GM19238 (cell line): ENCODE results near the gene HES2.
A peak's percentile ranks its signal among the peaks of the same experiment; 100 is the strongest.
"Not testable (repeated sequence)": the region's sequence is repeated elsewhere in the genome, so short reads cannot be mapped to it uniquely, and the experiment has no call there.

Source experiments
- DNase-seq: peaks from one replicate; pipeline ENCODE4 v3.0.0; 2011; ENCODE audit warnings: low spot score; ENCODE audit not compliant: insufficient read length

HES2 gene

DNA sequence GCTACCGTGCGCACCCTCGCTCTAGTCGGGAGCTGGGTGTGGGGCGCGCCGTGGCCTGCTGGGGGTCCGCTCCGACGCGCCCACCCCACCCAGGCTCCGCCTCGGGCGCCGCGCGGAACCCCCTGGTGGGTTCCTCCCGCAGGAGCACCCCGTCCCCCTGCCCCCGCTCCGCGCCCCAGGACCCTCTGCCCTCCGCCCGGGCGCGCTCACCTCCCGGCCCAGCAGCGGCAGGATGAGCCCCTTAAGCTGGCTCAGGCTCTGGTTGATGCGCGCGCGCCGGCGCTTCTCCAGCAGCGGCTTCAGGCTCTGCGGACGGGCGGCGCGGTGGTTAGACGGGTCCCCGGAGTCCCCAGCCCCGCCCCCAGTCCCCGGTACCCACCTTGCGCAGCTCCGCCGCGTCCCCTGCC lies 319 bp downstream of the HES2 start:
- no peak for DNase-seq

DNA sequence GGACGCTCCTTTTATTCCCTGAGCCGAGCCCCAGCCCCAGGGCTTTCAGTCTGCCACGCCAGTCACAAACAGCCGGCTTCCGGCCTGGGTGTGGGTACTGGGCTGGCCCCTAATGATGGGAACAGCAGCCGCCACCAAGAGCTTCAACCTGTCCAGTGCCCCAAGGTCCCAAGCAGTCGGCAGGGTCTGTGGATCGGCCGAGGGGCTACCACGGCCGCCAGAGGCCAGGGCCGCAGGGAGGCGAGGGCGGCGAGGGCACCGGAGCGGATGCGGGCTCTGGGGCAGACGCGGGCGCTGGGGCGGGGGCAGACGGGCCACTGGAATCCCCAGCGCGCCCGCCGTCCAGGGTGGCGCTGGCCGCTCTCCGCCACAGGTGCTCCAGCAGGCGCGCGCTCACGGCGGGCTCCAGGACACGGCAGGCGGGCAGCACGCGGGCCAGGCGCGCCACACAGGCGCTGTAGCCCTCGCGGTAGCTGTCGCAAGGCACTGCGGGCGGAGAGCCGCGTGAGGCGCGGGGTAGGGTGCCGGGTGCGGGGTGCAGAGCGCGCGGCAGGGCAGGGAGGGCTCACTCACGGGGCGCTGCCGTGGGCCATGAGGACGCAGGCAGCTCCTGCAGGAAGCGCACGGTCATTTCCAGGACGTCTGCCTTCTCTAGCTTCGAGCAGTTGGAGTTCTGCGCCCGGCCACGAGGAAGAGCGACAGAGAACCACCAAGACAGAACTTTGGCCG lies 887 bp downstream of the HES2 start:
- DNase-seq = no peak

DNA sequence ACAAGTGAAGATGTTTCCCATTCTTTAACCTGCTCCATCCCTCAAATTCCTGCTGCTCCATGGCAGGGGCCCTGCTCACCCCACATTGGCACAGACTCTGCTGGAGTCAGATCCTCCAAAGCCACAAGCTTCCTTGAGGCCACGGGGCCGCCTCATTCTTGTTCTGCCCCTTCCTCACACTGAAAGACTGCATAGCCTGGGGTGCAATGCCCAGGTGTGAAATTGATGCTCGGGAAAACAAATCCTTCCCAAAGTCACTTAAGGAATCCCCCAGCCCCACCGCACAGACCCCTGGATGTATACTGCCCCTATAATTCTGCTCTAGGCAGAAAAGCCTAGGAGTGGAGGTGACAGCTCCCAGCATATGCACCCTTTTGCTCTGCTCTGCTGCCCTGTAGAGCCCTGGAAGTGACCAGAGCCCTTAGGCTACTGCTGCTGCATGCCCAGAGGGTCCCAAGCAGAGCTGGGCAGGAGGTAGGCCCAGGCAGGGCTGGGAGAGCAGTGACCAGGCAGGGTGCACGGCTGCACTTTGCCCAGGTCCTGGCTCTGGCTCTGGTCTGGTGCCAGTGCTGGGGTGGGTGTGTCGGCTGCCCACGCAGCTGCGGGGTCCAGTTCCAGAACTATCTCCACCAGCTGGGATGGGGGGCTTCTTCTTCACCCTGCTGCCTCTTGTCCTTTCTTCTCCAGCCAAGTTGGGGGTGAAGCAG lies 1.6 kb downstream of the HES2 start:
- no peak for DNase-seq

DNA sequence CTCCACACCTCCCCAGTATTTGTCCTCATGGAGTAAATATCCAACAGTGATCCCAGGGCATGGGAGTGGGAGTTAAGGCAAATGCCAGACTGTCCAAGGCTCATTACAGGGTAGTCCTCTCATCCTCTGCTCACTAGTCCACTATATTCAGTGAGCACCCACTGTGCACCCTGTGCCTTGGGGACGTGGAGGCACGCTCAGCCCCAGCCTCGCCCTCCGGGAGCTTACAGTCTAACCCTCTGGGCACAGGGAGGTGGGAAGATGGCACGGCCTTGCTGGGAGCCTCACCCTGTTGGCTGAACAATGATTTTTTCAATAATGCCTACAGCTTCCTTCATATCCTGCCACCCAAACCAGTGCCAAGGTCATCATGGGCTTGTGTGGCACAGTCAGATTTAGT lies 2.8 kb downstream of the HES2 start:
- no peak for DNase-seq

DNA sequence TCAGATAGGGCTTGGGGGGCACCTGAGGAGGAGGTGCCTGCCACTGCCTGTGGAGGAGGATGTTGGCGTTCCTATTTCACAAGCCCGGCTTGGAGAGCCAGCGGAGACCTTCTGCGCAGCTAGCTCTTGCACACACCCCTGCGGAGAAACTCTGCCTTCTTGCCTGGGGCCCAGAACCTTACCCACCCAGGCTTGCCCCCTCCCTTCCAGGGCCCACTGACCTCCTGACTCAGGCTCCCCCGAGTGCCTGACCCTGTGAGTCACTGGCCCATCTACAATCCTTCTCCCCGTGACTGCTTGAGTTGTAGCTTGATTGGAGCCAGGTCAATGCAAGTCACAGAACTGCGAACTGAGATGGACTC lies 3.4 kb downstream of the HES2 start:
- DNase-seq = no peak

DNA sequence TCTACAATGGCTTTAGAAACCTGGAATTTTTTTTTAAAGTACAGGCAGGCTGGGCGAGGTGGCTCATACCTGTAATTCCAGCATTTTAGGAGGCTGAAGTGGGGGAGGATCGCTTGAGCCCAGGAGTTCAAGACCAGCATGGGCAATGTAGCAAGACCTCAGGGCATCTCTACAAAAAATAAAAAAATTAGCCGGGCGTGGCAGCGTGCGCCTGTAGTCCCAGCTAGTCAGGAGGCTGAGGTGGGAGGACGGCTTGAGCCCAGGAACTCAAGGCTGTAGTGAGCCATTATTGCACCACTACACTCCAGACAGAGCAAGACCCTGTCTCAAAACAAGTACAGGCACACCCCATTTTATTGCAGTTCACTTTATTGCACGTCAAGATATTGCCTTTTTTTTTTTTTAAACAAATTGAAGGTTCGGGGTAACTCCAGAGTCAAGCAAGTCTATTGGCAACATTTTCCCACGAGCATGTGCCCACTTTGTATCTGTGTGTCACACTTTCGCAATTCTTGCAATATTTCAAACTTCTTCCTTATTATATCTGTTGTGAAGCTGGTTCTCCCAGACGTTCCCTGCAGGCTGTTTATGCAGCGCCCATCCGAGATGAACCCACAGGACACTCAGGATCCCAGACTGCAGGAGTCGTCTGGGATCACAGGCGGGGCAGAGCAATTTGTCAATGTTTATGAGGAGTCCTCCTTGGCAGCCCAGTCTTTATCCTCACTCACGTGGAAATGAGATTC lies 4.7 kb downstream of the HES2 start:
- no peak for DNase-seq

DNA sequence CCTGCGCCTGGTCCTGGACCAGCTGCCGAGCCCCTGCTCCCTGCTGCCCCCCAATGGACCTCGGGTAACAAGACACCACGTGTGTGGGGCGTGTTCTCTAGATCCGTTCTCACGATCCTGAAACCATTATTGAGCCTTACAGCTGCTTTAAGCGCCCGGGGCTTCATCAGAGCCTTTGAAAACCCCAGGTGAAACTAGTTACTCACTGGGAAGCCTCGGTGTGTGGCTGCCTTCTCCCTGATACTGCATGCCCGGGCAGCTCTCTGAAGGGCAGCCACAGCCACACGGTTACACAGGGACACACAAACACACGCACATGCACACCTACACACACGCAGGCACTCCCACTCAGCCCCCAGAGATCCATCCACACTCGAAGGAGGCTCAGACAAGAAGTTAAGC lies 5.3 kb downstream of the HES2 start:
- DNase-seq = peak; percentile 66

DNA sequence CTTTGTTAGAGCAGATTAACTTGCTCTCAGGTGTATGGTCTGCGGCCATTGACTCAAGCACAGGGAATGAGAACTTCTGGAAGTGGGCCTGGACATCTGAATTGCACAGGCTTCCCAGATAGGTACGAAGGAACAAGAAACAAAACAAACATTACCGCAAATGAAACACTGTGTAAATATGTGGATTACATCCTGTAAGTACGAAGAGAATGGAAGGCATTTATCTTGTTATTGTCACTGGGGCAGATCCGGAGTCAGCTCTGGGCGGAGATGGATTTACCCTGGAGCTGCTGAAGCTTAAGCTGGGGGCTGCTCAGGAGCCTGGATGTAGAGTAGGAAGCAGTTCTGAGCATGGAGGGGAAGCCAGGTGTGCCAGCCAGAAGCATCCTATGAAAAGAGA lies 6.8 kb downstream of the HES2 start:
- no peak for DNase-seq

DNA sequence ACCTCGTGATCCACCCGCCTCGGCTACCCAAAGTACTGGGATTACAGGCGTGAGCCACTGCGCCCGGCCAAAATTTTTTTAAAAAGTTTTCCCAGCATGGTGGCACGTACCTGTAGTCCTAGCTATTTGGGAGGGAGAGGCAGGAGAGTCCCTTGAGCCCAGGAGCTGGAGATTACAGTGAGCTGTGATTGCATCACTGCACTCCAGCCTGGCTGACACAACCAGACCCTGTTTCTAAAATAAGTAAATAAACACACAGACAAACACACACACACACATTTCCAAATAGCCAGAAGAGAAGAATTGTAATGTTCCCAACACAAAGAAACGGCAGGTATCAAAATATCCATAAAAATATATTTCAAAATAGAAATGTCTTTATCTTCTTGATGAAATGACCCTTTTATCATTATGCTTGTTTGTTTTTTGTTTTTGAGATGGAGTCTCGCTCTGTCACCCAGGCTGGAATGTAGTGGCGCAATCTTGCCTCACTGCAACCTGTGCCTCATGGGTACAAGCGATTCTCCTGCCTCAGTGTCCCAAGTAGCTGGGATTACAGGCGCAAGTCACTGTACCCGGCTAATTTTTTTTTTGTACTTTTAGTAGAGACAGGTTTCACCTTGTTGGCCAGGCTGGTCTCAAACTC lies 9.3 kb downstream of the HES2 start:
- DNase-seq = no peak

DNA sequence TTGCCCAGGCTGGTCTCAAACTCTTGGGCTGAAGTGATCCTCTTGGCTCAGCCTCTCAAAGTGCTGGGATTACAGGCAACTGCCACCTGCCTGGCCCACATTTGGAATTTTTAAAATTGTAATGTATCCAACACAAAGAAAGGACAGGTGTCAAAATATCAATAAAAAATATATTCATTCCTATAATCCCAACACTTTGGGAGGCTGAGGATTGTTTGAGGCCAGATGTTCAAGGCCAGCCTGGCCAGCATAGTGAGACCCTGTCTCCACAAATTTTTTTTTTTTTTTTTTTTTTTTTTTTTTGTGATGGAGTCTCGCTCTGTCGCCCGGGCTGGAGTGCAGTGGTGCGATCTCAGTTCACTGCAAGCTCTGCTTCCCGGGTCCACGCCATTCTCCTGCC lies 10.0 kb downstream of the HES2 start:
- DNase-seq = no peak

DNA sequence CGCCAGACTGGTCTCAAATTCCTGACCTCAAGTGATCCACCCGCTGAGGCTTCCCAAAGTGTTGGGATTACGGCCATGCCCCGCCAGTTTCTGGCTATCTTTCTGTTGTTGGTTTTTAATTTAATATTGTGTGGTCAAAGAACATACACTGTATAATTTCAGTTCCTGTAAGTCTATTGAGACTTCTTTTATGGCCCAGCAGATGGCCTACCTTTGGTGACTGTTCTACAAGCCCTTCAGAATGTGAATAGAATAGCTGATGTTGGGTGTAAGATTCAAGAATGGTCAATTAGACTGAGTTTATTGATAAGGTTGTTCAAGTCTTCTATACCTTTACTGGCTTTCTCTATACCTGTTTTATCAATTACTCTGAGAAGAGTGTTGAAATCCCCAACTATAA lies 10.7 kb downstream of the HES2 start:
- no peak for DNase-seq

DNA sequence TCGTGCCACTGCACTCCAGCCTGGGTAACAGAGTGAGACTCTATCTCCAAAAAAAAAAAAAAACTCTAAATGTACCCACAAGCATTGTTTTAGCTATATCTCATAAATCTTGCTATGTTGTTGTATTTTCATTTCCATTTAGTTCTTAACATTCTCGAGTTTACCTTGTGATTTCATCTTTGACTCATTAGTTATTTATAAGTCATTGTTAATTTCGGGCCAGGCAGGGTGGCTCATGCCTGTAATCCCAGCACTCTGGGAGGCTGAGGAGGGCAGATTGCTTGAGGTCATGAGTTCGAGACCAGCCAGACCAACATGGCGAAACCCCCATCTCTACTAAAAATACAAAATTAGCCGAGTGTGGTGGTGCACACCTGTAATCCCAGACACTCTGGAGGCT lies 11.7 kb downstream of the HES2 start:
- no peak for DNase-seq

DNA sequence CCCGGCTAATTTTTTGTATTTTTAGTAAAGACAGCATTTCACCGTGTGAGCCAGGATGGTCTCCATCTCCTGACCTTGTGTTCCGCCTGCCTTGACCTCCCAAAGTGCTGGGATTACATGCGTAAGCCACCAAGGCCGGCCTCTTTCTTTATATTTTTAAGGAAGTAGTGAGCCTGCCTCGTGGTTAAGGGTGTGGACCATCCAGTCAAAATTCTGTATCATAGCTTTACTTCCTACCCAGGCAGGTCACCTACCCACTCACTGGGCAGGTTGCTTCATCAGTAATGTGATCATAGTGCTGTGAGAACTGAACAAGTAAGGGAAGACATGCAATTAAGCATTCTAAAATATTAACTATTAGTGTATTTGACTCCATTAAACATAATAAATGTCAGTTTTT lies 18.0 kb downstream of the HES2 start:
- no peak for DNase-seq

DNA sequence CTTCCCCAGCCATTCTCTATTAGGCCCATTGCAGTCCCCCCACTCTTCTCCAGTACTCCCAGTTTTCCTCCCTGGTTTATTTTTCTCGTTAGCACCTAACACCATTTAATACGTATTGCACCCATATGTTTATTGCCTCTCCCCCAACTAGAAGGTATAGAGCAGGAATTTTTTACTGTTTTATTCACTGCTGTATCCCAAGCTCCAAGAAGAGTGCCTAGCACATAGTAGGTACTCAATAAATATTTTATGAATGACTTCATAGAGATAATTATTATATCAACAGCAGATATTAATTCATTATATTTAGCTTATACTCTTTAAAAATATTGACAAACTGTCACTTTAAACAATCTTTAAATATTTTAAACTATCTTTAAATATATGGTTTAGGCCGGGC lies 20.4 kb downstream of the HES2 start:
- DNase-seq = no peak

DNA sequence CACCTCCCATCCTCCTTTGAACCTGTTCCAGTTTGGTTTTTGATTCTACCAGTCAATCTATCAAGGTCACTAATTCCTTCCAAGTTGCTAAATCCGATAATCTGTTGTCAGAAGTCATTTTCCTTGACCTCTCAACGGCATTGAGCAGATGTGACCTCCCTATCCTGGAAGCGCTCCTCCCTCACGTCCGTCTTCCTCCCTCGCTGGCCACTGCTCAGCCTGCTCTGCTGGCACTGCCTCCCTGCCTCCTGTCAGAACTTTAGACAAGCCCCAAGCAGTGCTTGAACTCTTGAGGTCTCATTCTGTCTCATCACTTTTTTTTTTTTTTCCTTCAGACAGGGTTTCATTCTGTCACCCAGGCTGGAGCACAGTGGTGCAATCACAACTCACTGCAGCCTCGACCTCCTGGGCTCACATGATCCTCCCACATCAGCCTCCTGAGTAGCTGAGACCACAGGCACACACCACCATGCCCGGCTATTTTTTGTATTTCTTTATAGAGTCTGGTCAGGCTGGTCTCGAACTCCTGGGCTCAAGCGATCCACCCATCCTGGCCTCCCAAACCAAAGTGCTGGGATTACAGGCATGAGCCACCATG lies 21.8 kb downstream of the HES2 start:
- DNase-seq = no peak

DNA sequence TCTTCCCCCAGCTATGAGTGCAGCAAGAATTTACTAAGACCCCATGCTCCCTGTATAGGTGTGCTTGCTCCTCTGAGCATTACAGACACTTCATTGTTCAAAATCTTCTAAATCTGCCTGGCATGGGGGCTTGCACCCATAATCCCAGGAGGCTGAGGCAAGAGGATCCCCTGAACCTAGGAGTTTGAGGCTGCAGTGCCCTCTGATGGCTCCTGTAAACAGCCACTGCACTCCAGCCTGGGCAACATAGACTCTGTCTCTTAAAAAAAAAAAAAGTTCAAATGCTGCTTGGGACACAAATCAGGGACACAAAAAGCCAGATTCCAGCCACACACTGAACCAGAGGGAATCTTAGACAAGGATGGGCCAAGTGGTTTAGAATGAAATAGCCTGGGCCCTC lies 22.7 kb downstream of the HES2 start:
- no peak for DNase-seq

DNA sequence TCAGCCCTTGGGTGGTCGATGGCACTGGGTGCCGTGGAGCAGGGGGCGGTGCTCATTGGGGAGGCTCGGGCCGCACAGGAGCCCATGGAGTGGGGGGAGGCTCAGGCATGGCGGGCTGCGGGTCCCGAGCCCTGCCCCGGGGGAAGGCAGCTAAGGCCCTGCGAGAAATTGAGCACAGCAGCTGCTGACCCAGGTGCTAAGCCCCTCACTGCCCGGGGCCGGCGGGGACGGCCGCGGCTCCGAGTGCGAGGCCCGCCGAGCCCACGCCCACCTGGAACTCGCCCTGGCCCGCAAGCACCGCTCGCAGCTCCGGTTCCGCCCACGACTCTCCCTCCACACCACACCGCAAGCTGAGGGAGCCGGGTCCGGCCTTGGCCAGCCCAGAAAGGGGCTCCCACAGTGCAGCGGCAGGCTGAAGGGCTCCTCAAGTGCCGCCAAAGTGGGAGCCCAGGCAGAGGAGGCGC lies 23.9 kb downstream of the HES2 start:
- not testable (repeated sequence) for DNase-seq

DNA sequence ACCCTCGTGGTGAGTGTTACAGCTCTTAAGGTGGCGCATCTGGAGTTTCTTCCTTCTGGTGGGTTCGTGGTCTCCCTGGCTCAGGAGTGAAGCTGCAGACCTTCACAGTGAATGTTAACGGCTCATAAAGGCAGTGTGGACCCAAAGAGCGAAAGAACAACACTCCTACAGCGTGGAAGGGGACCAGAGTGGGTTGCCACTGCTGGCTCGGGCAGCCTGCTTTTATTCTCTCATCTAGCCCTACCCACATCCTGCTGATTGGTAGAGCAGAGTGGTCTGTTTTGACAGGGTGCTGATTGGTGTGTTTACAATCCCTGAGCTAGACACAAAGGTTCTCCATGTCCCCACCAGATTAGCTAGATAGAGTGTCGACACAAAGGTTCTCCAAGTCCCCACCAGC lies 24.6 kb downstream of the HES2 start:
- DNase-seq = not testable (repeated sequence)

DNA sequence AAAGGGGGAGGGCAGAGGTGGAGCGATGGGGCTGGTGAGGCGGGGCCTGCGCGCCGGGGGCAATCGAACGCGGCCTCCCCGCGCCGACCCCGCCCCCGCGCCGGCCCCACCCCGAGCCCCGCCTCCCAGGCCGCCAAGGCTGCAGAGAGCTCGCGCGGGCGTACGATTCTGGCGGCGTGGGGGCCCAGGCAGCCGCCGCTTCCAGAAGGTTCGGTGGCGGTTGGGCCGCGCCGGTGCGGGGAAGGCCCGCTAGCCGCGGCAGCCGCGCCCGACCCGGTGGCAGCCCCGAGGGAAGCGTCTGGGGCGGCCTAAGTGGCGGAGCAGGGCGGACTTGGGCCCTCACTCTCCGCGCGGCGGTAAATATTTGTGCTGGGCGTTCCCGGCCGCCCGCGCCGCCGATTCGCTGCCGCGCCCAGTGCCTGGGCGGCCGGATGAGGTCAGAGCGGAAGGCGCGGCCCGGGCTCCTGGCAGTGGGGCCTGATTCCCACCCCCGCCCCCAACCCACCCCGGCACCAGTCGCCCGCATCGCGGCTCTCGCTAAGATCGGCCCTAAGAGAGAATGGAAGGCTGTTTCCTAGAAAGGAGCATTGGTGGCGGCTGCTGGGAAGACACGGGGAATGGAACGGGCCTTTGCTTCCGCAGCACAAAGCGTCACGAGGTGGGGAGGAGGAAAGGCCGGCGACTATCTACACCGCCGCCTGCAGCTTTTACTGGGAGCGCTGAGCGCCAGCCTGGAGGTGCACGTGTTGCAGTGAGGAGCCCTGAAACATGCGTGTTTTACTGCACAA lies 26.1 kb downstream of the HES2 start, which contains the start of gene ACOT7:
Gene ACOT7, minus strand, starts transcription at position 368 of the 788 bp plus-strand sequence. CDS start 368 bp downstream, outside the sequence.
- peak; percentile 96 for DNase-seq

DNA sequence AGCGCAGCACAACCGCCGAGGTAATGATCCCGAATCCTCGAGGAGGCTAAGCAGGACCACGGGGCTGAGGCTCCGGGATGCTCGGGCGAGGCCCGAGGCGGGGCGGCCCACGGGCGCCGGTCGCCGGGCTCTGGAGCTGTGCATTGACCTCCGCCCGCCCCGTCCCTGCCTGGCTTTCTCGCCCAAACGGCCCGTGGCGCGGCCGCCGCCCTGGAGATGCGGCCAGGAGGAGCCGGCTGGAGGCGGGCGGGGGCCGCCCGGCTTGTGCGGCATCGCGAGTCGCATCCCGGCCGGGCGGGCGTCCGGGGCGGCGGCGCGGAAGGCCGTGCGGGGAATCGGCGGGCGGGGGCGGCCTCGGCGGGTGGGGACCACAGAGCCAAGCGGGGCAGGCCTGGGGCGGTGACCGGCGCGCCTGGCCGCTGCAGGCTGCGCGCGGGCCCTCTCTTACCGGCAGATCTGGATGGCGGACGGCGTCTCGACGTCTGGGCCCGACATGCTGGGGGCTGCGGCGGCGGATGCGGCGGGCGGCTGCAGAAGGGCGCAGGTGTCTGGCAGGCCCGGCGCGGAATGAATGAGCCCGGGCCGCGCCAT lies 26.8 kb downstream of the HES2 start:
- no peak for DNase-seq
